Smooth muscle cell (in vitro differentiated cells): Measurements from ENCODE around the gene HABP4. TPM values are rescaled to one million over a fixed set of nuclear protein-coding genes. Genes with fewer than 3 reads are reported as not detected.

Source experiments
- DNase-seq: peaks from one replicate; lab custom pipeline; 2025; ENCODE audit not compliant: unreplicated experiment; lab: John Stamatoyannopoulos, UW
- H2AFZ ChIP-seq: fragments of 200-600 bp; sonication (generic); 2 replicates; pipeline ENCODE4 v1.6.0; 2016; ENCODE audit warnings: antibody characterized with exemption, low read depth, mild to moderate bottlenecking
- H3F3A ChIP-seq: fragments of 200-600 bp; sonication (generic); 2 replicates; pipeline ENCODE4 v1.6.0; 2017; ENCODE audit warnings: antibody characterized with exemption, low read depth
- H3K27ac ChIP-seq: fragments of 200-600 bp; sonication (generic); 2 replicates; pipeline ENCODE4 v1.5.1; 2016; ENCODE audit warnings: low read depth, mild to moderate bottlenecking
- H3K27me3 ChIP-seq: fragments of 200-600 bp; sonication (generic); 2 replicates; pipeline ENCODE4 v1.6.1; 2016; ENCODE audit warnings: low read depth, mild to moderate bottlenecking
- H3K36me3 ChIP-seq: fragments of 200-600 bp; sonication (generic); 2 replicates; pipeline ENCODE4 v1.5.1; 2016; ENCODE audit warnings: low read depth
- H3K4me1 ChIP-seq: fragments of 200-600 bp; sonication (generic); 2 replicates; pipeline ENCODE4 v1.5.1; 2016; ENCODE audit warnings: low read depth
- H3K4me2 ChIP-seq: fragments of 200-600 bp; sonication (generic); 2 replicates; pipeline ENCODE4 v1.6.0; 2016; ENCODE audit warnings: mild to moderate bottlenecking
- H3K4me3 ChIP-seq: fragments of 200-600 bp; sonication (generic); 2 replicates; pipeline ENCODE4 v1.5.1; 2016; ENCODE audit warnings: mild to moderate bottlenecking
- H3K79me2 ChIP-seq: fragments of 200-600 bp; sonication (generic); 2 replicates; pipeline ENCODE4 v1.6.0; 2016; ENCODE audit warnings: low read depth, mild to moderate bottlenecking
- H3K9ac ChIP-seq: fragments of 200-600 bp; sonication (generic); 2 replicates; pipeline ENCODE4 v1.6.0; 2016; ENCODE audit warnings: low read depth
- H3K9me3 ChIP-seq: fragments of 200-600 bp; sonication (generic); replicated peaks from 2 replicates; pipeline ENCODE4 v1.5.1; 2016; ENCODE audit warnings: low read depth
- H4K20me1 ChIP-seq: fragments of 200-600 bp; sonication (generic); 2 replicates; pipeline ENCODE4 v1.6.0; 2016; ENCODE audit warnings: low read depth
- WGBS: methylation state at CpG from one replicate; pipeline ENCODE4 v1.1.7; 2016; ENCODE audit warnings: low lambda C conversion rate; 5-methylcytosine and 5-hydroxymethylcytosine counted together
- polyA plus RNA-seq: library from polyadenylated mRNA; unstranded; fragments of >200 nt; fragmentation: Nextera tagmentation; extraction: Ambion mirVana; gene quantifications from 2 replicates; pipeline ENCODE4 v1.2.1, GENCODE V29; 2016
- total RNA-seq: library from RNA; depleted of rRNA; stranded (reverse); fragments of >200 nt; gene quantifications from 2 replicates; pipeline ENCODE4 v1.2.3, GENCODE V29; 2014
- TF ChIP-seq, protein P1 (sequence below): fragments of 200-600 bp; sonication (generic); IDR thresholded peaks from 2 replicates; pipeline ENCODE4 v1.5.1; 2017; ENCODE audit warnings: borderline replicate concordance, mild to moderate bottlenecking, antibody characterized with exemption; ENCODE audit not compliant: insufficient read depth, poor library complexity, severe bottlenecking

Gene HABP4
- total and polyA plus RNA-seq, 2 experiments from 2014 or later = 13.5 to 26.8 TPM

DNA sequence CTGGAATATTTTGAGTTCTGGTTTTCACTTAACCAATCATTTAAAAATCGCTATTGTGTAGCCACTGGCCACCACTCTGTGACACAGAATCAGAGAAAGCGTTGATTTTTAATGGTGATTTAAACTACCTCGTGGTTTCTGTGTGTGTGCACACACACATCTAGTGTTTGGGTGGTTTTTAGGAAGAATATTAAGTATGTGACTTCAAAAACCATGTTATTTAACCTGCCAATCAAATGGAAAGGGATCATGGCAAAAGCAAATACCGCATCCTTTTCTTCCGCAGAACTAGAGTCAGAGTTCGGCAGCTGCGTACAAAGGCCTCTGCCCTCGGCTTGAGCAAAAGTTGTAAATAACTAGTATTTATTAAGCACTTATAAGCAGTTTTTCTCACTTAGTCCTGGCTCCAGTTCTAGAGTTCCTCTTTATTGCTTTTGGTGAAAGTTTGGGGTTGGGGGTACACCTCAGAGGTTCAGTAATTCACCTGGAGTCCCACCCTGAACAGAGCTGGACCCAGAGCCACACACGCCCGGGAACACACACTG is 40.6 kb downstream of the HABP4 start:
- TF ChIP-seq, protein P1, sequence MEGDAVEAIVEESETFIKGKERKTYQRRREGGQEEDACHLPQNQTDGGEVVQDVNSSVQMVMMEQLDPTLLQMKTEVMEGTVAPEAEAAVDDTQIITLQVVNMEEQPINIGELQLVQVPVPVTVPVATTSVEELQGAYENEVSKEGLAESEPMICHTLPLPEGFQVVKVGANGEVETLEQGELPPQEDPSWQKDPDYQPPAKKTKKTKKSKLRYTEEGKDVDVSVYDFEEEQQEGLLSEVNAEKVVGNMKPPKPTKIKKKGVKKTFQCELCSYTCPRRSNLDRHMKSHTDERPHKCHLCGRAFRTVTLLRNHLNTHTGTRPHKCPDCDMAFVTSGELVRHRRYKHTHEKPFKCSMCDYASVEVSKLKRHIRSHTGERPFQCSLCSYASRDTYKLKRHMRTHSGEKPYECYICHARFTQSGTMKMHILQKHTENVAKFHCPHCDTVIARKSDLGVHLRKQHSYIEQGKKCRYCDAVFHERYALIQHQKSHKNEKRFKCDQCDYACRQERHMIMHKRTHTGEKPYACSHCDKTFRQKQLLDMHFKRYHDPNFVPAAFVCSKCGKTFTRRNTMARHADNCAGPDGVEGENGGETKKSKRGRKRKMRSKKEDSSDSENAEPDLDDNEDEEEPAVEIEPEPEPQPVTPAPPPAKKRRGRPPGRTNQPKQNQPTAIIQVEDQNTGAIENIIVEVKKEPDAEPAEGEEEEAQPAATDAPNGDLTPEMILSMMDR = no peak
- H3K9ac ChIP-seq = no peak overlapping the region
- H3K4me2 ChIP-seq = no peak overlapping the region
- H3F3A ChIP-seq = peaks cover 17% of the 10 kb centered on the region
- no peaks in the 10 kb centered on the region for H3K9me3 ChIP-seq
- no peaks in the 10 kb centered on the region for H3K27me3 ChIP-seq
- no peaks in the 10 kb centered on the region for H3K79me2 ChIP-seq
- H4K20me1 ChIP-seq = no peaks in the 10 kb centered on the region
- no peak for DNase-seq
- peak overlapping the region; percentile 36 for H3K27ac ChIP-seq
- no peak overlapping the region for H2AFZ ChIP-seq
- H3K4me1 ChIP-seq = no peaks in the 10 kb centered on the region
- 94% methylated on average over 10 of the region's 10 CpGs for WGBS
- H3K36me3 ChIP-seq = no peaks in the 10 kb centered on the region
- no peak overlapping the region for H3K4me3 ChIP-seq

DNA sequence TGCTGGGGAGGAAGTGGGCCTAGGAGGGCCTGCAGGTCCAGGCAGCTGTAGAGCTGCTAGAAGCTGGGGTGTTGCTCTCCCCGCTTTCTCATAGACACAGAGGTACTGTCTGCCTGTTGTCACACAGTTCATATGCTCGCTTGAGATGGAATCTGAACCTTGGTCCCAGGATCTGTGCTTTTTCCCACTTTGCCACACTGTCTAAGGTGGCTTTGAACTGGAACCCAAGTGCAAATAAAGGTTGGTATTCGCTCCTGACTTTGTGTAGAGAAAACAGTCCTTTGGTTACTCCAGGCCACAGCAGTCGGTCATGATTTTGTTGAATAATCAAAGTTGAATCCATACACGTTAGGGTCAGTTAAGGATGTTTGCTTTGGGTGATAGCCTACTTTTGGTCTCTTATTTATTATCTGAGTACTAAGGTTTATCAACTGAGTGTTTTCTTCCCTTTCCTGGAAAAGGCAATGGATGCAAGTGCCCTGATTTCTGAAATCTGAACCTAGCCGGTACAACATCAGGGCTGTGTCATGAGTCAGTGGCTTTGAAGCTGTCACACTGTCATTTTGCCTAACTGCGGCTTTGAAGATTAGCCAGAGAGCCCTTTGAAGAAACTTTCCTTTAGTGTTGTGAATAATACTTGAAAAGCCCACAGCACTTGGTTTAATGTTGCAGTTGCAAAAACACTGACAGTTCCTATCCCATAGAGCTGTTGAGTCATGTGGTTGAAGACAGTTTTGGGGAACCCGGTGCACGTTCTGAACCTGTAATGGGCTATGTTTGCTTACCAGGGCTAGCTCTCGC is 41.3 kb downstream of the HABP4 start:
- no peak for DNase-seq
- Histone ChIP-seq H2AFZ (no peak overlapping the region), H3K36me3 (no peaks in the 10 kb centered on the region), H3K4me3 (no peak overlapping the region), H3K9me3 (no peaks in the 10 kb centered on the region), H3K9ac (no peak overlapping the region), H3K27ac (peak overlapping the region; percentile 36), H4K20me1 (no peaks in the 10 kb centered on the region), H3K79me2 (no peaks in the 10 kb centered on the region), H3K4me2 (peak overlapping the region; percentile 36), H3F3A (peaks cover 14% of the 10 kb centered on the region), H3K27me3 (no peaks in the 10 kb centered on the region), H3K4me1 (no peaks in the 10 kb centered on the region)
- WGBS = 43% methylated on average over 10 of the region's 10 CpGs
- TF ChIP-seq, protein P1 = no peak

DNA sequence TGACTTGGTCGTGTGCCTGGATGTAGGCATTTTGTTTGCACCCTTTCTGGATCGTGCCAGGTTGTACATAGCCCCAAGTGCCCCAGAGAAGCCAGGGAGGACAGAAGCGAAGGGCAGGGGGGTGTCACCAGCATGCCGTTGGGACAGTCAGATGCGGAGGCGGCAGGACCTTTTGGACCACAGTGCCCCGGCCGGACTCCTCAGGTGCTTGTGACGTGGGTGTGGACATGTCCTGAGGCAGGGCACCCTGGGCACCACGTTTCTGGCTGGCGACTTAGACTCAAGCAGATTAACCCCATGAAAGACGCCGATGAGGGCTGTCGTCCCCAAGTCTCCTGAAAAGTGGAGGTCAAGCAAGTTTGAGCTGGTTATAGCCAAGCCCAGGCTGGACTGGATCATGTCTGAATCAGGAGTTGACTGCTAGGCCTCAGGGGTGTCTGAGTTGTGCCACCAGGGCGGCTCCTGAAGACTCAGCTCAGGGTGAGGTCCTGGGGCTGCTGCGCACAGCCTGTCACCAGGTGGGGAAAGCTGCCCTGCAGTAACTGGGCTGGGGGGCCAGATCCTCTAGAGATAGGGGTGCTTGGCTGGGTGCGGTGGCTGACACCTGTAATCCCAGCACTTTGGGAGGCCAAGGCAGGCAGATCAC is 42.0 kb downstream of the HABP4 start:
- H3K4me1 ChIP-seq = no peaks in the 10 kb centered on the region
- H3K4me3 ChIP-seq = no peak overlapping the region
- H3K27ac ChIP-seq = peak overlapping the region; percentile 36
- H2AFZ ChIP-seq = no peak overlapping the region
- H3K4me2 ChIP-seq = peak overlapping the region; percentile 36
- no peaks in the 10 kb centered on the region for H3K9me3 ChIP-seq
- H3K9ac ChIP-seq = no peak overlapping the region
- no peaks in the 10 kb centered on the region for H3K36me3 ChIP-seq
- TF ChIP-seq, protein P1 = no peak
- H3K27me3 ChIP-seq = no peaks in the 10 kb centered on the region
- no peaks in the 10 kb centered on the region for H3K79me2 ChIP-seq
- H3F3A ChIP-seq = peaks cover 14% of the 10 kb centered on the region
- 89% methylated on average over 17 of the region's 17 CpGs for WGBS
- no peaks in the 10 kb centered on the region for H4K20me1 ChIP-seq
- DNase-seq = no peak
